Esophagus muscularis mucosa (tissue), 4 donors: ENCODE results near the gene FTO.

Source experiments
- EP300 ChIP-seq: sonication (generic); formaldehyde crosslinking; IDR thresholded peaks from one replicate; pipeline ENCODE4 v1.6.1; 2017; ENCODE audit warnings: antibody characterized with exemption
- POLR2A ChIP-seq: fragments of 450-650 bp; IDR thresholded peaks from one replicate; pipeline ENCODE4 v1.6.1; 2017; ENCODE audit warnings: antibody characterized with exemption, moderate library complexity, mild to moderate bottlenecking, low read depth
- POLR2AphosphoS5 ChIP-seq, 2 donors: sonication (generic); formaldehyde crosslinking; IDR thresholded peaks; one replicate each; pipeline ENCODE4 v1.6.1; 2017; ENCODE audit warnings: antibody characterized with exemption in 2 of 2
- TF ChIP-seq, protein P1 (sequence below), 3 experiments: fragments of 200-600 bp in 2 of 3; fragments of 450-650 bp in 1 of 3; sonication (generic) in 2 of 3; IDR thresholded peaks; one replicate each; pipeline ENCODE4 v1.5.1; 2017 to 2019; ENCODE audit warnings: antibody characterized with exemption in 3 of 3, mild to moderate bottlenecking in 2 of 3, moderate library complexity in 1 of 3

DNA sequence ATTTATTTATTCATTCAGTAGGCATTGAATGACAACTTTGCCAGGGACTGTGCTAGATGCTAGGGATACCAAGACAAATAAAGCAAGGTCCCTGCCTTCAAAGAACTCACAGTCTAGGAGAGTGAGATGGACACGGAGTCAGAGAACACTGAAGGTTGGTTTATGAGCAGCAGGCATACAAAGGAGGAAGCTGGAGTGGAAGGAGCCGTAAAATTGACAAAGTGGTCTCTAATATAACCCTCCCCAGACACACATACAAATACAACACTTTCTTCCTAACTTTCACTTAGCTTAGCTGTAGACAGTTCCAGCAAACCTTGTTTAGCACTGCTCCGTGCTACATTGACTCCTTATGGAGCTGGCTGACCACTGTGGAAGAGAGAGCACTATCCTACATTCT, 353.0 kb downstream of the FTO start:
- TF ChIP-seq, protein P1, sequence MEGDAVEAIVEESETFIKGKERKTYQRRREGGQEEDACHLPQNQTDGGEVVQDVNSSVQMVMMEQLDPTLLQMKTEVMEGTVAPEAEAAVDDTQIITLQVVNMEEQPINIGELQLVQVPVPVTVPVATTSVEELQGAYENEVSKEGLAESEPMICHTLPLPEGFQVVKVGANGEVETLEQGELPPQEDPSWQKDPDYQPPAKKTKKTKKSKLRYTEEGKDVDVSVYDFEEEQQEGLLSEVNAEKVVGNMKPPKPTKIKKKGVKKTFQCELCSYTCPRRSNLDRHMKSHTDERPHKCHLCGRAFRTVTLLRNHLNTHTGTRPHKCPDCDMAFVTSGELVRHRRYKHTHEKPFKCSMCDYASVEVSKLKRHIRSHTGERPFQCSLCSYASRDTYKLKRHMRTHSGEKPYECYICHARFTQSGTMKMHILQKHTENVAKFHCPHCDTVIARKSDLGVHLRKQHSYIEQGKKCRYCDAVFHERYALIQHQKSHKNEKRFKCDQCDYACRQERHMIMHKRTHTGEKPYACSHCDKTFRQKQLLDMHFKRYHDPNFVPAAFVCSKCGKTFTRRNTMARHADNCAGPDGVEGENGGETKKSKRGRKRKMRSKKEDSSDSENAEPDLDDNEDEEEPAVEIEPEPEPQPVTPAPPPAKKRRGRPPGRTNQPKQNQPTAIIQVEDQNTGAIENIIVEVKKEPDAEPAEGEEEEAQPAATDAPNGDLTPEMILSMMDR (IDR thresholded peaks at IDR 0.05): no peak
- TF ChIP-seq POLR2AphosphoS5 (IDR thresholded peaks at IDR 0.05) (no peak), POLR2A (no peak), EP300 (no peak)
